Ishikawa (cell line): ENCODE results near the gene MRPL58.

ENCODE experiments used
- CEBPB ChIP-seq: IDR thresholded peaks from 2 replicates; pipeline ENCODE4 v1.6.1; 2012
- CREB1 ChIP-seq: IDR thresholded peaks from 2 replicates; pipeline ENCODE4 v1.6.1; 2012; ENCODE audit warnings: low read depth
- EGR1 ChIP-seq: IDR thresholded peaks from 2 replicates; pipeline ENCODE4 v1.6.1; 2012
- EP300 ChIP-seq: IDR thresholded peaks from 2 replicates; pipeline ENCODE4 v1.6.1; 2012; ENCODE audit warnings: borderline replicate concordance
- FOXM1 ChIP-seq: IDR thresholded peaks from 2 replicates; pipeline ENCODE4 v1.6.1; 2012; ENCODE audit warnings: low read depth, borderline replicate concordance
- RAD21 ChIP-seq: IDR thresholded peaks from 2 replicates; pipeline ENCODE4 v1.6.1; 2012; ENCODE audit warnings: low read depth
- REST ChIP-seq: IDR thresholded peaks from 2 replicates; pipeline ENCODE4 v1.6.1; 2012; ENCODE audit warnings: low read depth, mild to moderate bottlenecking
- TAF1 ChIP-seq: IDR thresholded peaks from 2 replicates; pipeline ENCODE4 v1.6.1; 2012; ENCODE audit warnings: low read depth, mild to moderate bottlenecking
- TCF12 ChIP-seq: IDR thresholded peaks from 2 replicates; pipeline ENCODE4 v1.6.1; 2012; ENCODE audit warnings: low read depth
- TEAD4 ChIP-seq: IDR thresholded peaks from 2 replicates; pipeline ENCODE4 v1.6.1; 2012
- YY1 ChIP-seq: IDR thresholded peaks from 2 replicates; pipeline ENCODE4 v1.6.1; 2012; ENCODE audit warnings: low read depth
- TF ChIP-seq, protein P1 (sequence below): IDR thresholded peaks from 2 replicates; pipeline ENCODE4 v1.6.1; 2012
- TF ChIP-seq, protein P2 (sequence below): IDR thresholded peaks from 2 replicates; pipeline ENCODE4 v1.6.1; 2012

DNA sequence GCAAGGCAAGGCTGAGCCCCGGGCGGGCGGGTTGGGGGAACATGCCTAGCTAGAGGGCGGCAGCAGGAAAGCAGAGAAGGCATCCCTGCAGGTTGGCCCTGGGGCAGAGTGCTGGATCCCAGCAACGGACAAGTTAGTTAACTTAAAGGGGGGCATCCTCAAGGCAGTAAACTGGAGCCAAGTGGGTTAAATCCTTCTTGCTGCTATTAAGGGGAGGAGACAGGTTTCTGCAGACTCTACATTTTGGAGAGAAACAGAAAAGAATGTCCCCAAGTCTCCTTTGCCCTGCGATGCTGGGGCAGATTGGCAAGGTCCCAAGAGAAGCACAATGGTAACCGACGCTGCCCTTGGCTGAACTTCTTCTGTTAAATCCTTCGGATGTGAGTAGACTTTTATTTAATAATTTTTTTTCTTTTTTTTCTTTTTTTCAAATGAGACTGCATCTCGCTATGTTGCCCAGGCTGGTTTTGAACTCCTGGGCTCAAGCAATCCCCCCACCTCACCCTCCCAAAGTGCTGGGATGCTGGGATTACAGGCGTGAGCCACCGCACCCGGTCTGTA is 20.3 kb downstream of the MRPL58 start:
- TF ChIP-seq EGR1 (no peak), YY1 (no peak), RAD21 (no peak), REST (no peak), CEBPB (no peak), TAF1 (no peak), EP300 (no peak), FOXM1 (peak; percentile 7; the same call in 1 of the 2 replicates), TEAD4 (no peak), TCF12 (no peak), CREB1 (no peak)
- TF ChIP-seq, protein P1, sequence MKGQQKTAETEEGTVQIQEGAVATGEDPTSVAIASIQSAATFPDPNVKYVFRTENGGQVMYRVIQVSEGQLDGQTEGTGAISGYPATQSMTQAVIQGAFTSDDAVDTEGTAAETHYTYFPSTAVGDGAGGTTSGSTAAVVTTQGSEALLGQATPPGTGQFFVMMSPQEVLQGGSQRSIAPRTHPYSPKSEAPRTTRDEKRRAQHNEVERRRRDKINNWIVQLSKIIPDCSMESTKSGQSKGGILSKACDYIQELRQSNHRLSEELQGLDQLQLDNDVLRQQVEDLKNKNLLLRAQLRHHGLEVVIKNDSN = no peak
- TF ChIP-seq, protein P2, sequence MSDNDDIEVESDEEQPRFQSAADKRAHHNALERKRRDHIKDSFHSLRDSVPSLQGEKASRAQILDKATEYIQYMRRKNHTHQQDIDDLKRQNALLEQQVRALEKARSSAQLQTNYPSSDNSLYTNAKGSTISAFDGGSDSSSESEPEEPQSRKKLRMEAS = 0 out of 2 replicates have a peak, but pooled peaks have one; percentile 25
